ENCODE results near the gene NMB.
"Not testable (repeated sequence)": the region's sequence is repeated elsewhere in the genome, so short reads cannot be mapped to it uniquely, and the experiment has no call there.

NMB gene

GRCh38 chr15:84658080-84658787, at the start of gene NMB:
Gene NMB (minus strand): TSS chr15:84658199. CDS start chr15:84658152, 47 bp downstream.
- peak; percentile 54 for DNase-seq

GRCh38 chr15:84703808-84704207, 45.8 kb upstream of the NMB start:
- no peak for DNase-seq

GRCh38 chr15:84702961-84703482, 45.0 kb upstream of the NMB start:
- no peak for DNase-seq

GRCh38 chr15:84699538-84700191, 41.7 kb upstream of the NMB start:
- no peak for DNase-seq

- DNase-seq: no peak
Observed at GRCh38 chr15:84697236-84697990, 39.4 kb upstream of the NMB start.

- no peak for DNase-seq
Observed at GRCh38 chr15:84696757-84697156, 38.8 kb upstream of the NMB start.

GRCh38 chr15:84690342-84690741, 32.3 kb upstream of the NMB start:
- DNase-seq: no peak

- DNase-seq: no peak
Observed at GRCh38 chr15:84689858-84690257, 31.9 kb upstream of the NMB start.

GRCh38 chr15:84686446-84686845, 28.4 kb upstream of the NMB start:
- DNase-seq: not testable (repeated sequence)

- DNase-seq: no peak
Observed at GRCh38 chr15:84685304-84685703, 27.3 kb upstream of the NMB start.

- DNase-seq: no peak
Observed at GRCh38 chr15:84684092-84684491, 26.1 kb upstream of the NMB start.

GRCh38 chr15:84681831-84682230, 23.8 kb upstream of the NMB start:
- no peak for DNase-seq

- DNase-seq: peak; percentile 62
Observed at GRCh38 chr15:84671211-84671610, 13.2 kb upstream of the NMB start.

GRCh38 chr15:84669726-84670125, 11.7 kb upstream of the NMB start:
- no peak for DNase-seq

GRCh38 chr15:84668221-84668982, 10.4 kb upstream of the NMB start:
- DNase-seq: peak; percentile 89

- DNase-seq: no peak
Observed at GRCh38 chr15:84666373-84666772, 8.4 kb upstream of the NMB start.

- DNase-seq: no peak
Observed at GRCh38 chr15:84661001-84661400, 3.0 kb upstream of the NMB start.

- DNase-seq: peak; percentile 31
Observed at GRCh38 chr15:84659904-84660781, 2.1 kb upstream of the NMB start.

- peak; percentile 6 for DNase-seq
Observed at GRCh38 chr15:84658788-84659411, 901 bp upstream of the NMB start.

GRCh38 chr15:84657748-84658079, 285 bp downstream of the NMB start:
- DNase-seq: no peak

GRCh38 chr15:84656972-84657371, 1.0 kb downstream of the NMB start:
- DNase-seq: no peak

All from DMS79 treated with DMSO at 0.1 percent for 48 hours (cell line).